Ectodermal cell (in vitro differentiated cells): ENCODE measurements around the gene C1QA.

Source experiments
- H3K27ac ChIP-seq: 2 replicates; pipeline ENCODE4 v1.7.0; 2013; ENCODE audit warnings: mild to moderate bottlenecking, low read depth, low read length; ENCODE audit not compliant: insufficient read depth, poor library complexity, severe bottlenecking
- H3K27me3 ChIP-seq: 2 replicates; pipeline ENCODE4 v1.7.0; 2013; ENCODE audit warnings: mild to moderate bottlenecking, low read length; ENCODE audit not compliant: insufficient read depth, control insufficient read depth, poor library complexity, severe bottlenecking
- H3K36me3 ChIP-seq: one replicate; pipeline ENCODE4 v1.7.0; 2013; ENCODE audit warnings: low read length; ENCODE audit not compliant: control insufficient read depth, insufficient read depth
- H3K4me1 ChIP-seq: one replicate; pipeline ENCODE4 v1.7.0; 2013; ENCODE audit warnings: low read length; ENCODE audit not compliant: control insufficient read depth, insufficient read depth
- H3K4me3 ChIP-seq: 2 replicates; pipeline ENCODE4 v1.7.0; 2013; ENCODE audit warnings: low read depth, low read length, control low read depth; ENCODE audit not compliant: insufficient read depth
- H3K9me3 ChIP-seq: 2 replicates; pipeline ENCODE4 v1.7.0; 2013; ENCODE audit warnings: mild to moderate bottlenecking, low read length, moderate library complexity; ENCODE audit not compliant: control insufficient read depth
- WGBS, 2 experiments: methylation state at CpG; one replicate each; pipeline ENCODE4 v1.1.7; 2013; ENCODE audit warnings: missing lambda C conversion rate in 2 of 2; 5-methylcytosine and 5-hydroxymethylcytosine counted together

Gene C1QA

GRCh38 chr1:22685591-22686059 is 49.2 kb downstream of the C1QA start:
- no peaks in the 10 kb centered on the region for H3K36me3 ChIP-seq
- no peaks in the 10 kb centered on the region for H3K27me3 ChIP-seq
- 63 to 70% methylated on average over 10 of the region's 10 CpGs for WGBS, 2 experiments
- H3K27ac ChIP-seq, result no peak overlapping the region
- H3K9me3 ChIP-seq, result no peaks in the 10 kb centered on the region
- peaks cover 16% of the 10 kb centered on the region for H3K4me1 ChIP-seq
- no peak overlapping the region for H3K4me3 ChIP-seq

- Histone ChIP-seq H3K4me3 (no peak overlapping the region), H3K4me1 (peaks cover 16% of the 10 kb centered on the region), H3K27ac (no peak overlapping the region), H3K36me3 (no peaks in the 10 kb centered on the region), H3K9me3 (no peaks in the 10 kb centered on the region), H3K27me3 (no peaks in the 10 kb centered on the region)
- 94 to 96% methylated on average over 2 of the region's 2 CpGs for WGBS, 2 experiments
Observed at GRCh38 chr1:22687191-22687590, 50.8 kb downstream of the C1QA start.

GRCh38 chr1:22688466-22688865 is 52.0 kb downstream of the C1QA start:
- H3K4me1 ChIP-seq, result peaks cover 16% of the 10 kb centered on the region
- no peak overlapping the region for H3K27ac ChIP-seq
- H3K9me3 ChIP-seq, result no peaks in the 10 kb centered on the region
- no peaks in the 10 kb centered on the region for H3K36me3 ChIP-seq
- no peak overlapping the region for H3K4me3 ChIP-seq
- H3K27me3 ChIP-seq, result no peaks in the 10 kb centered on the region
